GM19328 (cell line): ENCODE data around the gene PDIA5.

Source experiments
- ATAC-seq: cut with Tn5 transposase; IDR thresholded peaks from one replicate; pipeline ENCODE4 v1.9.1; 2021; ENCODE audit warnings: mild to moderate bottlenecking, moderate library complexity; ENCODE audit not compliant: unreplicated experiment

PDIA5 gene

DNA sequence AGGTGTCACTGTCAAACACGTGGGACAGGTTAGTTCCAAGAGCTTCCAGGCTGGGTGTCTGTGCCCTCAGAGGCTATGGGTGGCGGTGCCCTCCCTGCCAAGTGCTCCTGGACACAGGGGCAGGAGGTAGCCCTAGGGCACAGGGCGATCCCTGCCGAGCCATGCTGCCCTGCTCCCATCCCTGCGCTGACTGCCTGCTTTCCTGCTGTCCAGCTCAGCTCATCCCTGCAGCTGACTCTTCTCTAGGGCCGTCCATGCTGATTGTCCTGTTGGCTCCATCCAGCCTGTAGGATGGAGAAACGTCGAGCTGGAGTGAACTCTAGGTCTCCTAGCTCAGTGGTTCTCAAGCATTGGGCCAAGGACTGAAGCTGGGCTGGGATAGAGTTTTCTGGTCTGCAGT lies 3.7 kb downstream of the PDIA5 start:
- ATAC-seq = no peak

DNA sequence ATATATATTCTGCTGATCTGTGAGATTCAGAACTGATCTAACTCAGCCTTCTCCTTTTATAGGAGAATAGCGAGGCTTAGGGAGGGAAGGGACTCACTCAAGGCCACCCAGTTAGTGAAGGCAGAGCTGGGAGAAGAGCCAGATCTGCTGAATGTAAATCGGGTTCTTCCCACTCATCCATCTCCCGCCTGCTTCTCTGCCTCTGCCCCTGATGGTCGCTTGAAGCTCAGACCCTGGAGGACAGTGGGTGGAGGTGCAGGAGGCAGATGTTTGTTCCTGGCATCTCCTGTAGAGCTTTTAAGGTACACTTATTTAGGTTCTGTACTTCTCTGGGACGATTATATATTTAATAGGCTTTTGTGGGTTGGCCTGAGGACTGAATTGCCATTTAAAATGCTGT lies 4.3 kb downstream of the PDIA5 start:
- no peak for ATAC-seq

DNA sequence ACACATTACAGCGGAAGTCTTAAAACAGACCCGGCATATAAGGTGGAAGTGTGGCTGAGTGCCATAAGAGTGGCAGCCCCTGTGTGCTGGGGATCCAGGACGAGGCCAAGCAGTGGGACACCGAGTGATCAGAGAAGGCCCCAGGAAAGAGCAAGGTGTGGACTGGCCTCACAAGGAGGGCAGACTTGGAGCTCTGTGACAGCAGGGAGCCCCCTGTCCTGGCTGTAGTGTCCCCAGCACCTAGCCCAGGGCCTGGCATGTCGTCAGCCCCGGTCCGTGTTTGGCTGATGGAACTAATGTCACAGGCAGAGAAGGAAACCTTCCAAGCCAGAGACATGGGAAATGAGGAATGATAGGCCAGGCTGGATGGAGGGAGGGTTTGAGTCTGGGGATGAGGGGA lies 4.8 kb downstream of the PDIA5 start:
- no peak for ATAC-seq

DNA sequence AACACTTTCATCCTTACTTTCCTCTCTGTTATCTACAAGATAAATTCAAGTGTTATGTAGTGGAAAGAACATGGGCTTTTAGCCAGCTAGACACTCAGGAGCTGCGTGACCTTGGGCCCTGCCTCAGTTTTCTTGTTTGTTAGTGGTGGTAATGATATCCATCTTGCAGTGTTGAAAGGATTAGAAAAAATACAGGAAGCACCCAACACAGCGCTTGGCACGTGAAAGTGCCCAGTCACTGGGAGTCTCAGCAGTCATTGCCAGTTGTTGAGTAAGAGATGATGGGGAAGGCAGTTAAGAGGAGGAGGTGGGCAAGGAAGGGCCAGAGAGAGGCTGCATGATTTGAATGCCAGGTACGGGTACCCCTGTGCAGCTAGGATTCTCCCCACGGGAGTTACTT lies 5.3 kb downstream of the PDIA5 start:
- ATAC-seq = no peak

DNA sequence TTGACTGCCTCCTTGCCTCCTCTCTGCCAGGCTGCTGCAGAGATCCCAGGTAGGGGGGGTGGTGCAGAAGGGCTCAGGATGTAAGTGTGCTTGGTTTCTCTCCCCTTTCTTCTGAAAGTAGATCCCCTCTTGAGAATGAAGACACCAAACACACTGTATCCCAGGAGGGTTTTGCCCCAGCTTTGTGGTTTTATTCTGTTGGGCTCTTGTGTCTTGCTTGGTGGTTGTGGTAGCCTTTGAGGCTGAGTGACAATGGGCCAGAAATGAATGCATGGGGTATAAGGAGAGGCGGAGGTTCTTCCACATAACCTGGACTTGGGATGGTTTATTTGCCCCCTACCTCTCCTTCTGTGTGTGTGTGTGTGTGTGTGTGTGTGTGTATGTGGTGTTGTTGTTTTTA lies 5.7 kb downstream of the PDIA5 start:
- ATAC-seq = no peak

DNA sequence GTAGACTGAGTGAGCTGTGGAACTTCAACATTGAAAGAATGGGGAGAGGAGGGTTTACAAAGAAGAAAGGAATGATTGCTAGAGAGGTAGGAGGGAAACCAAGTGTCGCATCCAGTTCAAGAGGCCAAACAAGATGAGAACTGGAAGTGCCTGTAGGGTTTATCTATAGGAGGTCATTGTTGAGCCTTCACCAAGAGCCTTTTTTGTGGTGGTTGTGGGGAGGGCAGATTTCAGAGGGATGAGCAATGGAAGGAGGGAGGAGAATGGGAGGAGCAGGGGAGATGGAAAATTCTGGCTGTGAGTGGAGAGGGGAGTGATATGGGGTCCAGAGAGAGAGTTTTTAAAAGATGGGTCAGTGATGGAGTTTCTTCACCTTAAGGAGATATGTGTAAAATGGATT lies 8.5 kb downstream of the PDIA5 start:
- no peak for ATAC-seq

DNA sequence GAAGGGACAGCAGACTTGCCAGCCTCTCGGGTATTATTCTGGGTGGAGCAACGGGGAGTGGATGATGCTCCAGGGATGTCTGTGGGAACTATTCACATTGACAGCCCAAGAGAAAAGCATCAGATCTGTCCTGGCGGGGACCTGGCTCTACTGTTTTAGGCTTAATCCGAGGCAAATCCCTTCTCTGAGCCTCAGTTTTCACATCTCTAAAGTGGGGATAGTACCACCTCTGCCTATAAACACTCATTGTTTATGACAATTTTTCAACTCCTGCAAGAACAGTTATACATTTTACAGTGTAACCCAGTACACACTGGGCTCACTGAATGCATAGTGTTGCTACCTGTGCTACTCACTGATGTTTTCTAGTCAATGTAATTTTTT lies 9.3 kb downstream of the PDIA5 start:
- no peak for ATAC-seq

DNA sequence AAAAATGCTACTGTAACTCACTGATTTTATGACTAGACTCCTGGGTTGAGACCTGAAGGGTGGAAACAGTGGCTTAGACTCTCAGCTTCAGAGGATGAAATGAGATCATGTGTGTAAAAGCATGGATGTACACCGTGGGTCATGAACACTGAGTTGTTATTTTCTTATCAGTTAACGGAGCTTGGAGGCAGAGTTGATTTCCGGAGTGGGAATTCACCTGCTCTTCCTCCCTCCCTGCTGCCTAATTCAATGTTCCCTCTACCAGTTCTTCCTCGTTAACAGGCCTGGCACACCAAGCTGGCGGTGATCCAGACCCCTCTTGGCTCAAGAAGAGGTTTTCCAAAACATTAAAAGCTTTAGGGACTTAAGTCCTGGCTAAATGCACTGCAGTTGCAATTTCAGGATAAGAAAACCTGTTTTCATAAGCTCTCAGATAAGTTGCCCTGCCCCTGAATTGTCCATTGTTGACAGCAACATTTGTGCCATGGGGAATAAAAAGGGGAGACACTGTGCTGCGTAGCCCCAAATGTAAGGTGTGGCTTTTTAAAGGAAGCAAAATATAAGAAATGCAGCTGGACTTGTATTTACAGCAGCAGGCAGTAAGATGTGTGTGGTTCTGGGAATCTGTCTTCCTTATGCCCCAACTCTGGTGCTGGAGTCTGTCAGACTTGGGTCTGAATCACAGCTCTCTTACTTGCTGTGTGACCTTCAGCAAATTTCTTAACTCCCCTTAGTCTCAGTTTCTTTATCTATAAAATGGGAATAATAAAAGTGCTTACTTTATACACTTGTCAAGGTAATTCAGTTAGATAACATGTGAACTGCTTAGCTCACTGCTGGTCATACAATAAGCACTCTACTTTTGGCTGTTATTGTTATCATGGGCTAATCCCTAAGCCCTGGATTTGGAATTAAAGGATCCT lies 9.9 kb downstream of the PDIA5 start:
- no peak for ATAC-seq

DNA sequence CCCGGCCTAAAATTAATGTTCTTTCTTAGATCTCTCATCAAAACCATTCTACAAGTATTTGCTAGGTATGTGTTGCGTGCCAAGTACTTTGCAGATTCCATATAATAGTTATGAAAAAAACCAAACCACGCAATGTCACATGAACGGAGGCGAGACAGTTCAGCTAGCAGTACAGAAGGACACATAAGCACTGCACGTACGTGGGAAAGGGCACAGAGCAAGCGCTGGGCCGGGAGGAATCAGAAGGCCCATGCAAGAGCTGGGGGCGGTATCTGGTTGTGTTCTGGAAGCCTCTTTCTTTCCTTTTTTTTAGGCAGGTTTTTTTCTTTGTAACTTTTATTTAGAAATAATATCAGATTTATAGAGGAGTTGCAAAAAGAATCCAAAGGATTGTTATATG lies 11.3 kb downstream of the PDIA5 start:
- no peak for ATAC-seq

DNA sequence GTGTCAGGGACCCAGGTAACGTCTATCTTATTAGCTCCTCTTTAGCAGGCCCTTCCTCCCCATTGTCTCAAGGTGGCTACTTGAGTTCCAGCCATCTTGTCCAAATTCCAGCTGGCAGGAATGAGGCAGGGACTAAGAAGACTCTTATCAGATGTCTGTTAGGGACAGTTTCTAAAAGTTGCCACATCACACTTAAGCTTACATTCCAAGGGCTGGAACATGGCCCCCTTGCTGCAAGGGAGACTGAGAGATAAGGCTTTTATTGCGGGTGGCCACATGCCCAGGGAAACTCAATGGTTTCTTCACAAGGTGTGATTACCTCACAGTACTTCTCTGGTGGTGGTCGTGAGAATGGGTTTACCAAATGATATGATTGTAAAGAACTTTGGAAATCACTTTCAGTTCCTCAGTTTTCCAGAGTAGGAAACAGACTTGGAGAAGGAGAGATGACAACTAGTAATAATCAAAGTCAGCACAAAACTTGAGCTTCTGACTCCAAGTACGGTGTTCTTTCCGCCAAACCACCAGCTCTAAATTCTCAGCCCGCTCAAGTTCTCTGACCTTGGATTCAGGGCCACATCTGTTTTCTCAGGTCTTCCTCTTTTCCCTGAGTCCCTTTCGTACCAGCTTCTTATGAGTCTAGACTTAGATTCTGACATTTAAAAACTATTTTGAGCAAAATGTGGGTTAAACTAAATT lies 14.2 kb downstream of the PDIA5 start:
- ATAC-seq = no peak

DNA sequence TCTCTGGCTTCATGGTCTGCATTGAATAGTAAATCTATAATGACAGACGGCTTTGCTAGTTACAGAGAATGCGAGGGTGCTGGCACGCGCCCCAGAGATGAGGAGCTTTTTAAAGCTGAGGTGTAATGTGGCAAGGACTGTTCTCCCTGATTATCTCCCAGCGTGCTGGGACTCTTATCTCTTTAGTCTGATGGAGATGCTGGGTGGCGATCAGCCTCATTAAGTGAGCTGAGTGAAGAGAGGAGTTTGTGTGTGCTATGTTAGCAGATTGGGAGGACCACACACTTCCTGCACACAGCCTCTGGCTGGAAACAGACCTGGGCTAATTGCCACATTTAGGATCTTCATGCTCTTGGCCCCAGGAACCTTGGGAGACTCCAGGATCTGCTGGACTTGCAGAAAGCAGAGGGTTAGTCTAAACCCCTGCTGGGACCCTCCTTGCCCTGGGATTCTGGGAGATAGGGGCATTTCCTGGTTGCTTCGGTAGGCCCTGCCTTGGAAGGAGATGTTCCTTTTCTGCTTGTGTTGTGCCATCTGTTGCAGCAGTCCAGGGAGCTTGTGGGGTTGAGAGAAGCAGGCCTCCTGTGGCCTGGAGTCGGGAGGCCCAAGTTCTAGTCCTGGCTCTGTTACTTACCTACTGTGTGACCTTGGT lies 15.0 kb downstream of the PDIA5 start:
- ATAC-seq = no peak

DNA sequence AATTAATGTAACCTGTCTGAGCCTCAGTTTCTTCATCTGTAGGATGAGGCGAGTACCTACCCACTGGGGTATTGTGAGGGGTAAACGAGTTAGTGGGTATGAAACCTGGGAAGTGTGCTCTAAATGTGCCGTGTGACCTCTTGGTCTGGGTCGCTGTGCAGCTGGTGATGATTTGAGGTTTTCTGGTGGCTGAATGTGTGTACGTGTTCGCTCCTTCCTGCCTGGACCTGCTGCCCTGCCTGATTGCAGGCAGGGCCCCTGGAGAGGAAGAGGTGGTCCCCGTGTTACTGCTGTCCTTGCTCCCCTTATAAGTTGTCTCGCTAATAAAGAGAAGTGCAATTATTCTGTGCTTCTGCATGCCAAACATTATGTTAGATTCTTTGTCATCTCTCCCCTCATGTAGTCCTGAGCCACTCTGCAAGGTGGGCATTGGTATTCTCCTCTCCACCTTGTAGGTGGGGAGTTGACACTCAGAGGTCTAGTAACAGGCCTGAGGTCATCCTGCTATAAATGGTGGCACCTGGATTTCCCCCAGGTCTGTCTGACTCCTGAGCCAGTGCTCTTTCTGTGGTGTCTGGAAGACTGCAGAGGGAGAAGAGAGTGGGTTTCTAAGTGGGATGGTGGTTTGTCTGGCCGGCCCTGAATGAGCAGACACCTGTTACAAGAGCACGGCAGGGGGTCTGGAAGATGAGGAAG lies 15.7 kb downstream of the PDIA5 start:
- ATAC-seq = no peak

DNA sequence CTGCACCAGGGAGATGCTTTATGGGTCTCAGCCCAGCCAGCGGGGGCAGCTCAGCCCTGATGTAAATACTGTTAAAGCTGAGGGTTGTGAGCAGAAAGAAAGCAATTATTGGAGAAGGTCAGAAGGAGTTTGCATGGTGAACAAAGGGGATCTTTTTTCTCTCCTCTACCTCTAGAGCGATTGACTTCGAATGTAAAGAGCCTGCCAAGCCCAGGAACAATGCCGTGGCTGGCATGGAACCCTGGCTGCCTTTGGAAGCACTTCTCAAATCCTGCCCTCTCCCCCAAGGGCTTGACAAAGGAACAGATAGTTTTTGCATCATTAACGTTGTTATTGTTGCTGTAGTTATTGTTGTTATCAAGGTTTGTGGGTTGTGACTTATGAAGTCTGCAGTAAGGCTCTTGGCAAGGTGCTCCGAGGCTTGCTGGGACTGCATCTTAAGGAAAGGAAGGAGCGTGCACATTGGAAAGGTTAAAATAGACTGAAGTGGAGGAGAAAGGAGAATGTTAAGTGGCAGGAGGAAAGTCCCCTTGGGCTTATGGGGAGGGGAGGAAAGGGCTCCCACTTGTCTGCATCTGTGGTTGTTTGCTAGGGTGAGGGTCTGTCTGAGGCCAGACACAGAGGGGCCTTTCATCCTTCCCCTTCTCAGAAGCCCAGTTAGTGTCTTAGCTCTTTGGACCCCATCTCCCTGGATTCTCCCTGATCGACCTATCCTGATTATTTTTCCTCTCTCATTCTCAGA lies 16.7 kb downstream of the PDIA5 start:
- ATAC-seq = no peak

DNA sequence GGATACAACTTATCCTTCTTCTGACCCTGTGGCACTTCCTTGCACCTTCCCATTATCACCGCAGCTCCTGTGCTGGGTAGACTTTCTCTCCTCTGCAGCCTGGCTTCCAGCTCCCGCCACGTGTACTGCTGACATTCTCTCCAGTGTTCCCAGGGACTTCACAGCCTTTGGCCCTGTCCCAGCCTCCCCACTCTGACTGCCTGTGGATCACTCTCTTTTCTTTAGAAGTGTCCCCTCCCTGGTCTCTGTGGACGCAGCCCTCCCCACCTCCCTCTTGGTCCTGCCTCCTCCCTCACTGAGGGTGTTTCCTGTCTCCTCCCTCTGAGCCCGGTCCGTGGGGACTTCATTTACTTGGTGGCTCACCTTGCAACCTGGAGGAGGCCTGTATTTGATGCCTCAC lies 17.4 kb downstream of the PDIA5 start:
- ATAC-seq = no peak

DNA sequence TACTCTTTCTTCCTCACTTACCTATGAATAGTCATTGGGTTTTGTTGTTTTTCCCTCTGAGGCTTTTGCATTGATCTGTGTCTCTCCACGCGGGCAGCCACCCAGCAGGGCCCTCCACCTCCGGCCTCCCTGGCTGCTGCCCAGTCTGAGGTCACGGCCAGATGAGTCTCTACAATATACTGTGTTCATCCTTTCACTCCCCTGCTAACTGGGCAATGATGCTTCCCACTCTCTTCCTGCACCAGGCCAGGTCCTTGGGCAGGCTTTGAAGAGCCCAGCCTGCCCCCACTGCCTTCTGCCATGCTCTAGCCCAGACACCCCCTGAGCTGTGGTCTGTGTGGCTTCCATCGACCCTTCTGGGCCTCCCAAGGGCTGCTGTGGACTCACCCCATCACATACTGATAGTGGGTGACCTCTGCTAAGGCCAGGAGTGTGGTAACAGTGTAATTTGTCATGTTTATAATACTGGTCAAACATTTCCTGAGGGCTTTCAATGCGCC lies 18.0 kb downstream of the PDIA5 start:
- ATAC-seq = no peak

DNA sequence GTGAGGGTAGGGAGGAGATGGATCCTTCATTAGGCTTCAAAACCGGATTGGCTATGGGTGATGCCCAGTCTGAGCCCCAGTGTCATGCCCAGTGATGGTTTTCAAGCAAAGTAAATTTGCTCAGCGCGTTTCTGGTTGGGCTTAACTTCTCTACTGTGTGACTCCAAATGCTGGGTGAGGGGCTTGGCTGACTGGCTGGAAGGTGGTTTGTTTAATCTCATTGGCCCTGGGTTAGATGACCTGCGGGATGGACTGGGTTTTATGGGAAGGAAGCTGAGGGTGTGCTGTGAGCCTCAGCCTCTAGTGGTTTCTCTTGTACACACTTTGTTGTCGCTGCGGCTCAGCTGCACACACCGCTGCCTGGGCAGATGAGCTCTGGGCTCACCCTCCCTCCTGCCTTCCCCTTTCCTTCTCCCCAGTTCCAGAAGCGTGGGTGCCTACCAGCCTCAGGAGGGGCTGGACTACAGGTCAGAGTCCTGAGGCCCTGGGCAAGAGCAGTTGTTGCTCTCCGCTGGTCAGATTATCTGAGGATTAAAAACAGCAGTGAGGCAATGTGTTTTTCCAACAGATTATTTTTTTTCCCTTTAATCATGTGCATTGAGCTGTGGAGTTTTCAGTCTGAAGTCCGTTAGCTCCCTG lies 18.6 kb downstream of the PDIA5 start:
- ATAC-seq = no peak

DNA sequence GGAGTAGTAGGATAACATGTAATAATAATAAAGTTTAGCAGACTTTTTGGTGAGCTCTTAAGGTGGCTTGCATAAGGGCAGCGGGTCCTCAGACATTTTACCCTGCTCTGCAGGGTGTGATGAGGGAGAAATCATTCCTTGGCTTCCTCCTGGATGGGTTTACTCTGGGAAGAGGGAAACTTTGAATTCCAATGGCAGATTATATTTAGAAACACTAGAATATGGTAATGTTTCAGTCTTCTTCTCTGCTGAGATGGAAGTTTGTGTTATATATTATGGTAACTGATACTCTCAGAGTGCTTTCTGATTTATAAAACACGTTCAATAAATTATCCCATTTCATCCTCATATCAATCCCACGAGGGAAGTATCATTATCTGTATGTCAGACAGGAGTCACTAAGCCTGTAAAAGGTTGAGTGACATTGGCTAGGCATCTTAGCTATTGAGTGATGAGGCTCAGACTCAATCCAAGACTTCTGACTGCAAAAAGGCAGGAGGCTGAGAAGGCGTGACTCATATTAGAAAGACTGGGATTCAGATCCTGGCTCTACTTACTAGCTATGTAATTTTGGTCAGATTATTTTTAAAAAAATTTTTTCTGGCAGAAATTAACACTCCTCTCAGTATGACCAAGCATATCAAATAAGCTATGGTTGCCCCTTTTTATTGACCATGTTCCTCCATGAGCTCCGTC lies 19.3 kb downstream of the PDIA5 start:
- ATAC-seq = no peak

DNA sequence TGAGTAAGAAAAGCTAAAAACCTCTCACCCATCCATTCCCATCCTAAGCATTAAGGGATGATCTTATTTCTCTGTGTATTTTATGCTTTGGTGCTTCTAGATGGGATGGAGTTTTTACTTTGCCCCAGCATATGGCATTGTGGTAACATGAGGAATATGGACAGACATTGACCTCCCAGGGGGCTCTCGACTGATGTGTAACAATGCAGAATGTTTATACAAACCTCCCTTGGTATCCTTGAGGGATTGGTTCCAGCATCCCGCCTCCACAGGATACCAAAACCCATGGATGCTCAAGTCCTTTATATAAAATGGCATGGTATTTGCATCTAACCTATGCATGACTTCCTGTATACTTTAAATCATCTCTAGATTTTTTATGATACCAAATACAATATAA lies 21.6 kb downstream of the PDIA5 start:
- ATAC-seq = no peak

DNA sequence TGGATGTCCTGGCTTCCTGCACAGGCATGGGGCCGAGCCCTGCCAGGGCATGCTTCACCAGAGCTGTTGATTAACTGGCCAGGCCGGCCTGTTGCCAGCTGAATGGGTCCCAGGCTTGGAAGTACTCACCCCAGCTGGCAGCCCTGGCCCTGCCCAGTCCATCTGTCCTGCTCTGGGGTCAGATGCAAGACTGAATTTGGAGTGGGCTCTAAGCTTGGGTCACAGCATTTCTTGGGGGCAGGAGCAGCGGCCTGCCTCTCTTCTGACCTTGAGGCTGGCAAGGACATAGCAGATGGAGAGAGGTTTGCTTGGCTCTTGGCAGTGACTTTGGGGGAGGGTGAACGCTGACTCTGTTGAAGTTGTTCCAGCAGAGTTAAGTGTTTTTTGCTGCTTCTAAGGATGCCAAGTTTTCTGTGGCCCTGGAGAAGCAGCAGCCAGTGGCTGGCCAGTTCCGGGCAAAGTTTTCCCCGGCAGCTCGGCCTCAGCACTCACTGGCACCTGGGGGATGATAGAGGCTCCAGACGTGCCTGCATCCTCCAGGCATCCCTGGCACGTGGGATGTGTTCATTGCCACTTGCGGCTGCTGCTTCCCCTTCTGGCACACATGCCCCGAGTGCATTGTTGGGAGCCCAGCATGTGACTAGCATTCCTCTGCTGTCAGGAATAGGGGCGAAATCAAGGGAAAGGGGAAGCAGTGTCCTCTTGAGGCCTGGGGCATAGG lies 22.9 kb downstream of the PDIA5 start:
- ATAC-seq = no peak
